GM23338 (cell line): ENCODE data around the gene GPR78. TPM values are rescaled to one million over a fixed set of nuclear protein-coding genes. Genes with fewer than 3 reads are reported as not detected.

ENCODE experiments used
- ATAC-seq: fragments of 200-7000 bp; cut with Tn5 transposase; 3 replicates; pipeline ENCODE4 v1.9.1; 2020
- DNase-seq: peaks from one replicate; pipeline ENCODE4 v3.0.0-alpha.2; 2015; ENCODE audit warnings: low spot score
- H2AFZ ChIP-seq: fragments of 200-600 bp; sonication (generic); 2 replicates; pipeline ENCODE4 v1.8.0; 2016; ENCODE audit warnings: antibody characterized with exemption, mild to moderate bottlenecking, moderate library complexity
- H3F3A ChIP-seq: fragments of 200-600 bp; sonication (generic); replicated peaks from 2 replicates; pipeline ENCODE4 v1.8.0; 2017; ENCODE audit warnings: antibody characterized with exemption, mixed run types, low read depth
- H3K27ac ChIP-seq: fragments of 200-600 bp; sonication (generic); 2 replicates; pipeline ENCODE4 v1.6.1; 2016; ENCODE audit warnings: low read depth
- H3K27me3 ChIP-seq: fragments of 200-600 bp; sonication (generic); 2 replicates; pipeline ENCODE4 v1.8.0; 2016; ENCODE audit warnings: mild to moderate bottlenecking, mixed run types, moderate library complexity; ENCODE audit not compliant: insufficient read depth
- H3K36me3 ChIP-seq: fragments of 200-600 bp; sonication (generic); 2 replicates; pipeline ENCODE4 v1.8.0; 2016; ENCODE audit warnings: mild to moderate bottlenecking; ENCODE audit not compliant: insufficient read depth
- H3K4me1 ChIP-seq: fragments of 200-600 bp; sonication (generic); 2 replicates; pipeline ENCODE4 v1.8.0; 2016; ENCODE audit warnings: mild to moderate bottlenecking, moderate library complexity; ENCODE audit not compliant: insufficient read depth
- H3K4me2 ChIP-seq: fragments of 200-600 bp; sonication (generic); 2 replicates; pipeline ENCODE4 v1.7.1; 2017; ENCODE audit warnings: mixed run types
- H3K4me3 ChIP-seq: fragments of 200-600 bp; sonication (generic); 2 replicates; pipeline ENCODE4 v1.6.1; 2016; ENCODE audit warnings: mixed run types
- H3K79me2 ChIP-seq: fragments of 200-600 bp; sonication (generic); replicated peaks from 2 replicates; pipeline ENCODE4 v1.8.0; 2017; ENCODE audit warnings: mild to moderate bottlenecking; ENCODE audit not compliant: insufficient read depth
- H3K9me2 ChIP-seq: fragments of 200-600 bp; sonication (generic); 2 replicates; pipeline ENCODE4 v1.8.0; 2017; ENCODE audit not compliant: insufficient read depth
- H4K20me1 ChIP-seq: fragments of 200-600 bp; sonication (generic); replicated peaks from 2 replicates; pipeline ENCODE4 v1.8.0; 2017; ENCODE audit warnings: mild to moderate bottlenecking; ENCODE audit not compliant: insufficient read depth
- H3K27ac Mint-ChIP-seq: 2 replicates; pipeline ENCODE4 v1.8.0; 2020; ENCODE audit warnings: inconsistent platforms, mild to moderate bottlenecking, moderate library complexity, mixed read lengths
- H3K27me3 Mint-ChIP-seq: 3 replicates; pipeline ENCODE4 v1.8.0; 2022; ENCODE audit warnings: low read depth, mild to moderate bottlenecking, moderate library complexity, mixed read lengths, inconsistent platforms; ENCODE audit not compliant: insufficient read depth, poor library complexity
- H3K36me3 Mint-ChIP-seq: 3 replicates; pipeline ENCODE4 v1.8.0; 2021; ENCODE audit warnings: low read depth, mild to moderate bottlenecking, inconsistent platforms, moderate library complexity, mixed read lengths
- H3K4me1 Mint-ChIP-seq: 3 replicates; pipeline ENCODE4 v1.8.0; 2020; ENCODE audit warnings: mild to moderate bottlenecking, inconsistent platforms, mixed read lengths
- H3K4me3 Mint-ChIP-seq: 3 replicates; pipeline ENCODE4 v1.8.0; 2021; ENCODE audit warnings: moderate library complexity, mild to moderate bottlenecking, inconsistent platforms, mixed read lengths
- H3K9me3 Mint-ChIP-seq: 3 replicates; pipeline ENCODE4 v1.8.0; 2020; ENCODE audit warnings: moderate library complexity, mild to moderate bottlenecking, inconsistent platforms, mixed read lengths
- CREB1 ChIP-seq: fragments of 250-450 bp; sonication (Bioruptor Pico); IDR thresholded peaks from 2 replicates; pipeline ENCODE4 v1.5.0; 2020; ENCODE audit warnings: low read depth, mild to moderate bottlenecking, moderate library complexity
- EZH2 ChIP-seq: fragments of 200-600 bp; sonication (generic); IDR thresholded peaks from one replicate; pipeline ENCODE4 v1.8.0; 2017; ENCODE audit warnings: antibody characterized with exemption, mild to moderate bottlenecking, low read depth; ENCODE audit not compliant: unreplicated experiment
- JUNB ChIP-seq: IDR thresholded peaks from one replicate; pipeline ENCODE4 v1.6.1; 2016; ENCODE audit warnings: antibody characterized with exemption; ENCODE audit not compliant: unreplicated experiment
- POLR2AphosphoS5 ChIP-seq: IDR thresholded peaks from 2 replicates; pipeline ENCODE4 v1.6.1; 2016; ENCODE audit warnings: antibody characterized with exemption, low read depth
- STAT1 ChIP-seq: IDR thresholded peaks from one replicate; pipeline ENCODE4 v1.6.1; 2016; ENCODE audit warnings: antibody characterized with exemption; ENCODE audit not compliant: unreplicated experiment
- ZNF114 ChIP-seq: fragments of 250-450 bp; sonication (Bioruptor Pico); IDR thresholded peaks from 2 replicates; pipeline ENCODE4 v1.5.0; 2020; ENCODE audit warnings: mild to moderate bottlenecking, moderate library complexity
- ZNF331 ChIP-seq: fragments of 250-450 bp; sonication (Bioruptor Pico); IDR thresholded peaks from 2 replicates; pipeline ENCODE4 v1.5.0; 2020; ENCODE audit warnings: low read depth, mild to moderate bottlenecking, moderate library complexity
- ZNF462 ChIP-seq: fragments of 250-450 bp; sonication (Bioruptor Pico); IDR thresholded peaks from 2 replicates; pipeline ENCODE4 v1.5.0; 2020; ENCODE audit warnings: mild to moderate bottlenecking, moderate library complexity
- polyA plus RNA-seq: library from polyadenylated mRNA; unstranded; fragments of >200 nt; fragmentation: Nextera tagmentation; extraction: Ambion mirVana; gene quantifications from 2 replicates; pipeline ENCODE4 v1.2.1, GENCODE V29; 2016
- total RNA-seq: library from RNA; depleted of rRNA; stranded (reverse); fragments of >200 nt; shearing (Covaris generic); gene quantifications from 2 replicates; pipeline ENCODE4 v1.2.3, GENCODE V29; 2014
- TF ChIP-seq, protein P1 (sequence below): IDR thresholded peaks from 2 replicates; pipeline ENCODE4 v1.6.1; 2016; ENCODE audit warnings: antibody characterized with exemption

The GPR78 gene
- total and polyA plus RNA-seq, 2 experiments from 2014 or later, result 0.82 to 2.7 TPM

- Histone ChIP-seq H3K27me3 (peaks cover 13% of the 10 kb centered on the region), H3K79me2 (no peaks in the 10 kb centered on the region), H3K27ac (no peak overlapping the region), H2AFZ (no peak overlapping the region), H3K4me3 (no peak overlapping the region), H3F3A (0 out of 2 replicates have a peak, but pooled peaks cover 2% of the 10 kb centered on the region), H4K20me1 (no peaks in the 10 kb centered on the region), H3K9me2 (no peaks in the 10 kb centered on the region), H3K36me3 (no peaks in the 10 kb centered on the region), H3K4me2 (no peak overlapping the region), H3K4me1 (peaks cover 9% of the 10 kb centered on the region; the same call in 1 of the 2 replicates)
- Mint-ChIP-seq H3K27ac (no peak overlapping the region), H3K4me1 (peaks cover 32% of the 10 kb centered on the region), H3K4me3 (no peak overlapping the region), H3K9me3 (no peaks in the 10 kb centered on the region), H3K27me3 (peaks cover 36% of the 10 kb centered on the region), H3K36me3 (no peaks in the 10 kb centered on the region)
- ATAC-seq, result no peak
- no peak for DNase-seq
- TF ChIP-seq, protein P1, sequence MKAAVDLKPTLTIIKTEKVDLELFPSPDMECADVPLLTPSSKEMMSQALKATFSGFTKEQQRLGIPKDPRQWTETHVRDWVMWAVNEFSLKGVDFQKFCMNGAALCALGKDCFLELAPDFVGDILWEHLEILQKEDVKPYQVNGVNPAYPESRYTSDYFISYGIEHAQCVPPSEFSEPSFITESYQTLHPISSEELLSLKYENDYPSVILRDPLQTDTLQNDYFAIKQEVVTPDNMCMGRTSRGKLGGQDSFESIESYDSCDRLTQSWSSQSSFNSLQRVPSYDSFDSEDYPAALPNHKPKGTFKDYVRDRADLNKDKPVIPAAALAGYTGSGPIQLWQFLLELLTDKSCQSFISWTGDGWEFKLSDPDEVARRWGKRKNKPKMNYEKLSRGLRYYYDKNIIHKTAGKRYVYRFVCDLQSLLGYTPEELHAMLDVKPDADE, result no peak
- TF ChIP-seq ZNF331 (CRISPR knock-in tag) (no peak), POLR2AphosphoS5 (no peak), CREB1 (CRISPR knock-in tag) (no peak), ZNF114 (CRISPR knock-in tag) (no peak), JUNB (no peak), EZH2 (no peak), STAT1 (no peak), ZNF462 (no peak)
These were observed 3.4 kb downstream of the GPR78 start for GRCh38 chr4:8583655-8584025.
